AG09319 (cell line): ENCODE results near the gene PRPF8.
"Not testable (repeated sequence)": the region's sequence is repeated elsewhere in the genome, so short reads cannot be mapped to it uniquely, and the experiment has no call there.

Experiments
- DNase-seq: peaks from one replicate; pipeline ENCODE4 v3.0.0-alpha.2; 2010; ENCODE audit warnings: low read depth; ENCODE audit errors: extremely low read depth
- TF ChIP-seq, protein P1 (sequence below): IDR thresholded peaks from 2 replicates; pipeline ENCODE4 v1.5.1; 2011; ENCODE audit warnings: low read depth, mild to moderate bottlenecking, inconsistent platforms, low read length, moderate library complexity

Gene PRPF8

DNA sequence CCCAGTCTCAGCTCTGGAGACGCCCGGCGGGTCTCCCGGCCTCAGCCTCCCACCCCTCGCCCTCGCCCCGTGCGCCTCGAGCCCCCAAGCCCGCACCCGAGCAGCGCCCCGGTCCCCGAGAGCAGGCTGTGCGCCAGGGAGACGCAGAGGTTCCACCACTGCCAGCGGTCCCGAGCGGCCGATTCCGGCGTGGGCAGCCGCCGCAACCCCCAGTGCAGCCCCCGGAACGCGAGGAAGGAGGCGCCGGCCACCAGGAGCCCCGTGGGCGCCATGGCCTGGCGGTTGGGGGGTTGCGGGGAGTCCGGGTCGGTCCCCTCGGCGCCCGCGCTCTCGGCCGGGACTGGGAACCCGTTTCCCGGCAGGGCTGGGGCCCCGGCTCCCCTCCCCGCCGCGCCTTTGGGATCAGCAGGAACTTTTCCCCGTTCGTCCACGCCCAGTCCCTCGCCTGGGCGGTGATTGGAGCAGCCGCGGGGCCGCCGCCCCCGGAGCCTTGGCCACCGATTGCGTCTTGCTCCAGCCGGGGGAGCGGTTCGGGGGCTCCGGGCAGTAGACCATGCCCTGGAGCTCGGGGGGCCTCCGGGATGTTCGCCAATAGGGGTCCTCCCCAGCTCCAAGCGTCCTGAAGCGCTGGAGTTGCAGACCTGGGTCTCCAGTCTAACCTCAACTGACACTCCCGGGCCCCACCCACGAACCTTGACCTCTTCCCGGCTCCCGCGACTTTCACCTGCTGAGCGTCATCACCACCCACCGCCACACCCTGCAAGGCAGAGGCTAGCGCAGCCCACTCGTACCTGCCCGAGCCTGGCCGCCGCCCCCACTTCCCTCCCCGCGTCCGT is 25.5 kb upstream of the PRPF8 start, which contains the start of gene TLCD2:
Gene TLCD2 (minus strand): TSS at position 407 of the 836 bp plus-strand sequence. CDS start 135 bp downstream, at position 272.
- TF ChIP-seq, protein P1, sequence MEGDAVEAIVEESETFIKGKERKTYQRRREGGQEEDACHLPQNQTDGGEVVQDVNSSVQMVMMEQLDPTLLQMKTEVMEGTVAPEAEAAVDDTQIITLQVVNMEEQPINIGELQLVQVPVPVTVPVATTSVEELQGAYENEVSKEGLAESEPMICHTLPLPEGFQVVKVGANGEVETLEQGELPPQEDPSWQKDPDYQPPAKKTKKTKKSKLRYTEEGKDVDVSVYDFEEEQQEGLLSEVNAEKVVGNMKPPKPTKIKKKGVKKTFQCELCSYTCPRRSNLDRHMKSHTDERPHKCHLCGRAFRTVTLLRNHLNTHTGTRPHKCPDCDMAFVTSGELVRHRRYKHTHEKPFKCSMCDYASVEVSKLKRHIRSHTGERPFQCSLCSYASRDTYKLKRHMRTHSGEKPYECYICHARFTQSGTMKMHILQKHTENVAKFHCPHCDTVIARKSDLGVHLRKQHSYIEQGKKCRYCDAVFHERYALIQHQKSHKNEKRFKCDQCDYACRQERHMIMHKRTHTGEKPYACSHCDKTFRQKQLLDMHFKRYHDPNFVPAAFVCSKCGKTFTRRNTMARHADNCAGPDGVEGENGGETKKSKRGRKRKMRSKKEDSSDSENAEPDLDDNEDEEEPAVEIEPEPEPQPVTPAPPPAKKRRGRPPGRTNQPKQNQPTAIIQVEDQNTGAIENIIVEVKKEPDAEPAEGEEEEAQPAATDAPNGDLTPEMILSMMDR, result no peak
- peak; percentile 49 for DNase-seq

DNA sequence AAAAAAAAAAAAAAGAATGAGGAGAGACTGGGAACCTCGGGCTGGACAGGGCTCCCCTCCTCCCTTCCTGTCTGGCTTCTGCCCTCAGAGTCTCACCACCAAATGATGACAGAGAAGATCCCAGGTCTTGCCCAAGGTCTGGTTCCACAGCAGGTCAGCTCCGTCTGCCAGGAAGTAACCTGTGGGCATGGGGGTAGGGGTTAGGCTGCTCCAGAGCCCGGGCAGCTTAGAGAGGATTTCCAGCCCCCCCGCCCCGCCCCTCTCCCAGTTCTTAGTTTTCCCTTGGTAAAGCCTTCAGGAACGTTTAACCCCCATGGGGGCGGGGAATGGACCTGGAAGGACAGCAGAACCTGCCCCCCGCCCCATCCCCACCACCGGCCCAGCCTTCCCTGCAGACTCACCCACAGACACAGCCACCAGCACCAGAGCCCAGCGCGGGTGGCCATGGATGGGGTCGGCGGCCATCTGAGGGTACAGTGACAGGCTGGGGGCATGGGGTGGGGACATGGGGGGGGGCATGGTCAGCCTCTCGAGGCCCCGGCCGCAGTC is 24.8 kb upstream of the PRPF8 start:
- TF ChIP-seq, protein P1, result no peak
- no peak for DNase-seq

DNA sequence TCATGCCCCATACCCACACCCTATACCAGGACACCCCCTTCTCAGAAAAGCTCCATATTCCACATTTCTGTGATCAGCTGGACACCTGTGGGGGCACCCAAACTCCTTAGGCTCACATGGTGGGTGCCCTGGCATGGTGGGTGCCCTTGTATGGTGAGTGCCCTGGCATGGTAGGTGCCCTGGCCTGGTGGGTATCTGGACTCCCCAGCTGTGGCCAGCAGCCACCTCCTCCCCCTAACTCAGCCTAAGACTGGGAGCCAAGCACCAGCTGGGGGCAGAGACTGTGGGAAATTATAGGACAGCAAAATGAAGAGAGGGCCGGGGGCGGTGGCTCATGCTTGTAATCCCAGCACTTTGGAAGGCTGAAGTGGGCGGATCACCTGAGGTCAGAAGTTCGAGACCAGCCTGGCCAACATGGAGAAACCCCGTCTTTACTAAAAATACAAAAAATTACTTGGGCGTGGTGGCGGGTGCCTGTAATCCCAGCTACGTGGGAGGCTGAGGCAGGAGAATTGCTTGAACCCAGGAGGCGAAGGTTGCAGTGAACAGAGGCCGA is 24.2 kb upstream of the PRPF8 start:
- not testable (repeated sequence) for DNase-seq

DNA sequence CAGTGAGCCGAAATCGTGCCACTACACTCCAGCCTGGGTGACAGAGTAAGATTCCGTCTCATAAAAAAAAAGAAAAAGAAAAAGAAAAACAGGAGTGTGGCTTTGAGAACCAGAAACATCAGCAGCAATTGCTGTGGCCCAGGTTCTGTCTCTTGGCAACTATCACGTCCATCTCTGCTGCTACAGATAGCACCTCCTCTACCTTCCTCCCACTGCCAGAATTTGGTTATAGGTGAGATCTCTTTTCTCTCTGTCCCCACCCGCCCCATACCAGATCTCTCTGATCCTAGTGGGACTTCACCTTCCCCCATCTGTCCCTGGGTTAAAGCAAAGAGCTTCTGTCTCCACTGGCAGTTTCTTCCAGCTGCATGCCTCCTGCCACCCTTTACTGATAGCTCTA is 22.4 kb upstream of the PRPF8 start:
- TF ChIP-seq, protein P1, result no peak
- DNase-seq, result no peak

DNA sequence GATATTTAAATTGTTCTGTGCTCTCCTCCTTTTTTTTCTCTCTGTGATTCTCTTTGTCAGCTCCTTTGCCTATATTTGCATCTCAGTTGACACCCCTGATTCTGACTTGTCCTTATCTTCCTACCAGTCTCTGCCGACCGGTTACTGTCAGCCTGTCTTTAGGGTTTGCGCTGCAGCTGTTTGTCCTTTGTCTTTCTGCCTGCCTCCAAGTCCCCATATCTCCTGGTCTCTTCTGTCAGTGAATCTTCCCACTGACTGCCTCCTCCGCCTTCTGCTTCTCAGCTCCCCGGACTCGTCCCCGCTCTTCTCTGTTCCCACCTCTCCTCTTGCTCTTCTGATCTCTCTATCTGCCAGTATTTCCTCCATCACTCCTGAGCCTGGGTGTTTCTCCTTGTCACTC is 20.3 kb upstream of the PRPF8 start:
- TF ChIP-seq, protein P1, result no peak
- no peak for DNase-seq

DNA sequence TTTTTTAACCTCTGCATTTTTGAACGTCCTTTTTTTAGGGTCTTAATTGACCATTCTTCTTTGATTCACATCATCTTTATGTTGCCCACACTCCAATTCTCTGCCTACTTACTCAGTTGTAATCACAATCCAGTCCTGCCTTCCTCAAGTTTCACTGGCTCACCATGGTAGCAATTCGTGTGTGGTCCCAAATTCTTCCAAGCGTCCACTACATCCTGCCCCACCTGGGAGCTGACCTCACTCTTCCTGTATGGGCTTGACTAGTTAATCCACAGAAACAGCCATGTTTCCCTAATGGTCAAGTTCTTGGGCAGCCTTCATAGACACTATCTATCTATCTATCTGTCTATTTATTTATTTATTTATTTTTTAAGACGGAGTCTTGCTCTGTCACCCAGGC is 18.4 kb upstream of the PRPF8 start:
- no peak for DNase-seq
- TF ChIP-seq, protein P1, result no peak

DNA sequence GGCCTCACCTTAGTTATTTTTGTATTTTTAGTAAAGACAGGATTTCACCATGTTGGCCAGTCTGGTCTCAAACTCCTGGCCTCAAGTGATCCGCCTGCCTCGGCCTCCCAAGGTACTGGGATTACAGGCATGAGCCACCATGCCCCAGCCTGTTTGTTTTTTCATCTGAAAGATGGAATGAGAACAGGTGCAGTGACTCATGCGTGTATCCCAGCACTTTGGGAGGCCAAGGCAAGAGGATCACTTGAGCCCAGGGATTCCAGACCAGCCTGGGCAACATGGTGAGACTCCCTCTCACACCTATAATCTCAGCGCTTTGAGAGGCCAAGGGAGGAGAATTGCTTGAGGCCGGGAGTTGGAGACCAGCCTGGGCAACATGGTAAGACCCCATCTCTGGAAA is 15.2 kb upstream of the PRPF8 start:
- DNase-seq, result not testable (repeated sequence)

DNA sequence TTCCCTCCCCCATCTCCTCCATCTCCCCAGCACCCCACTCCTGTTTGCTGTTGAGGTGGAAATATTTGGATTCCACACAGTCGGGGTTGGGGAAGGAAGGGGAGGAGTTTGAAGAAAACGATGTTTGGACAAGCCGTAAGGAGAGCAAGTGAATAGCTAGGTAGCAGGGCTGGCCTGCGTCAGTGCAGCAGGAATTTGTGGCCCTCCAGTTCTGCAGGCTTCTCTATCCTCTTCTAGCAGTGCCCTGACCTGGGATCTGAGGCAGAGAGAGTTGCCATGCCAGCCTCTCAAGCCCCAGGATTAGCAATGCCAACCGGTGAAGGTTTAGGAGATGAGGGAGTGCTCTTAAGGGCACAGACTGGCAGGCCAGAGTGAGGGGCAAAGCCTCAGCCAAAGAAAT is 13.0 kb upstream of the PRPF8 start:
- TF ChIP-seq, protein P1, result no peak
- DNase-seq, result no peak
